ENCODE results near the gene CEP128. TPM values are rescaled to one million over a fixed set of nuclear protein-coding genes. Genes with fewer than 3 reads are reported as not detected.
"Not testable (repeated sequence)": the region's sequence is repeated elsewhere in the genome, so short reads cannot be mapped to it uniquely, and the experiment has no call there.

Gene CEP128
- total RNA-seq, 4 donors from 2014 or later: 7.4 to 30.4 (median 11.7) TPM

DNA sequence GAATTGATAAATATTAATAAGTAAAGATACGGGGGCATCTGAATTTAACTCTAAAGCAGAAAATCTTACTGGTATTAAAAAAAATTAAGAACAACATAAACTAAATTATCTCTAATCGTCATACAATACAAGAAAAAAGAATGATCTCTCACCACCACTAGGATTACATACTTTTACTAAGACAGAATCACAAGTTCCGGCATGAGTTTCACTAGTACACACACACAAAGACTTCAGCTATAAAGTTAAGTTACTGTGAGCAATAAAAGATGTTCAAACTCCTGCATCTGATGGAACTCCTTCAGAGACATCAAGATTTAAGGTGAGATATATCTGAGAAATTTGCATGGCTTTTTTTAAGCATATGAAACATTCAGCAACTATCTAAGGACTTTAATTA is 21.9 kb downstream of the CEP128 start:
- WGBS: 78% methylated on average over 3 of the region's 3 CpGs
- no peaks in the 10 kb centered on the region for H3K9me3 ChIP-seq
- TF ChIP-seq CTCF (IDR thresholded peaks at IDR 0.05) (no peak), POLR2A (IDR thresholded peaks at IDR 0.05) (no peak), POLR2AphosphoS5 (IDR thresholded peaks at IDR 0.05) (no peak), EP300 (IDR thresholded peaks at IDR 0.05) (no peak)
- no peak overlapping the region for H3K27ac ChIP-seq
- H3K27me3 ChIP-seq: no peaks in the 10 kb centered on the region
- no peak overlapping the region for H3K4me3 ChIP-seq
- peaks cover 18% of the 10 kb centered on the region for H3K36me3 ChIP-seq
- no peaks in the 10 kb centered on the region for H3K4me1 ChIP-seq
- DNase-seq (ENCODE audit: low spot score in 2 of 2): no peak

DNA sequence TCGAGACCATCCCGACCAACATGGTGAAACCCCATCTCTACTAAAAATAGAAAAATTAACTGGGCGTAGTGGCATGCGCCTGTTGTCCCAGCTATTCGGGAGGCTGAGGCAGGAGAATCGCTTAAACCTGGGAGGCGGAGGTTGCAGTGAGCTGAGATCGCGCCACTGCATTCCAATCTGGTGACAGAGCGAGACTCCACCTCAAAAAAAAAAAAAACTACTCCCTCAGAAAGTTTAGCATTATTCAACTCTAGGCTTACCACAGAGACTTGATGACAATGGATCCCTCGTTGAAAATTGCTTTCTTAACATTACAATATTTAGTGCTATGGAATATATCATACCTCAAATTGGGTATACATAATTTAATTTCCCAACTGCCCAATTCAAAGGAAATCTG is 29.5 kb downstream of the CEP128 start:
- H3K9me3 ChIP-seq; H3K4me1 ChIP-seq; H3K27ac ChIP-seq; DNase-seq (ENCODE audit: low spot score in 2 of 2); H3K27me3 ChIP-seq; H3K4me3 ChIP-seq: not testable (repeated sequence)
- 93% methylated on average over 11 of the region's 11 CpGs for WGBS
- peaks cover 30% of the 10 kb centered on the region for H3K36me3 ChIP-seq

- DNase-seq (ENCODE audit: low spot score in 2 of 2): no peak
- TF ChIP-seq POLR2A (IDR thresholded peaks at IDR 0.05) (no peak), EP300 (IDR thresholded peaks at IDR 0.05) (no peak), CTCF (IDR thresholded peaks at IDR 0.05) (no peak)
- Histone ChIP-seq H3K27ac (no peak overlapping the region), H3K4me1 (no peaks in the 10 kb centered on the region), H3K4me3 (no peak overlapping the region), H3K9me3 (no peaks in the 10 kb centered on the region), H3K27me3 (no peaks in the 10 kb centered on the region), H3K36me3 (peaks cover 4% of the 10 kb centered on the region)
- WGBS: 75% methylated on average over 4 of the region's 4 CpGs
Measured at GRCh38 chr14:80906946-80907345, 34.6 kb downstream of the CEP128 start.

DNA sequence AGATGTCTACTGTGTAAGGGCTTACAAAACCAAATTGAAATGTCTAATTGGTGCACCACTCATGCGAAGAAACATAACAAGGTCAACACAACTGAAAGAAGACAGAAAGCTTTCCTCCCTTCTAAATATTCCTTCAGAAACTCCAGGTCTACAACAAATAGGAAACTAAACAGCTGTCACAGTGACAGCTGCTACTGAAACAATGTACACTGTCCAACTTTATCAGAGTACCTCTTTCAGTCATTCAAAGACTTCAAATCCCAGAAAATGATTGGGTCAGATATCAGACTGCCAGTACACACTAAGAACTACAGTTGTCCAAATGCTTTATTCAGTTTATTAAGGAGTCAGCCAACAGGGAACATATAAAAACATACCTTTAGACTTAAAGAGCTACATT is 35.2 kb downstream of the CEP128 start:
- no peak for DNase-seq (ENCODE audit: low spot score in 2 of 2)
- H3K27me3 ChIP-seq: no peaks in the 10 kb centered on the region
- TF ChIP-seq EP300 (IDR thresholded peaks at IDR 0.05): no peak
- TF ChIP-seq POLR2A (IDR thresholded peaks at IDR 0.05): no peak
- TF ChIP-seq POLR2AphosphoS5 (IDR thresholded peaks at IDR 0.05): no peak
- no peak for TF ChIP-seq CTCF (IDR thresholded peaks at IDR 0.05)
- no peaks in the 10 kb centered on the region for H3K9me3 ChIP-seq
- H3K4me3 ChIP-seq: no peak overlapping the region
- no peaks in the 10 kb centered on the region for H3K4me1 ChIP-seq
- H3K36me3 ChIP-seq: peaks cover 4% of the 10 kb centered on the region
- WGBS: 49% methylated on average over 1 of the region's 1 CpG
- H3K27ac ChIP-seq: no peak overlapping the region

DNA sequence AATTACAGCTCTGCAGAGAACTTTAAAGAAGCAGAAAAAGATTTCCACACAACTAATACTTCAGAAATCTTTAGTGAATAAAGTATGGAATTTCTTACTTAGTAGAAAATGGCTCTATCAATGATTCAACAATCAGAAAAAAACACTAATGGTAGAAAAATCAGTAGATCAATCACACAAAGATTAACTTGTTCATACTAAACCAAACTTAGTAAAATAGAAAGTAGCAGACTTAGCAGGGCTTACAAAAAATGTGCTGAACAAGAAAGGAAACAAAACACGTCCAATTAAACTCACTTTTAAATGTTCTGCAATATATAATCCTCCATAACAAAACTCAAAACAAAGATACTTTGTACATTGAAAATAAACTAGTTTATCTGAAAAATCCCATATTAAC is 38.9 kb downstream of the CEP128 start:
- 88% methylated on average over 1 of the region's 1 CpG for WGBS
- Histone ChIP-seq H3K4me1 (no peaks in the 10 kb centered on the region), H3K36me3 (peaks cover 4% of the 10 kb centered on the region), H3K27ac (no peak overlapping the region), H3K27me3 (no peaks in the 10 kb centered on the region), H3K9me3 (no peaks in the 10 kb centered on the region), H3K4me3 (no peak overlapping the region)
- DNase-seq (ENCODE audit: low spot score in 2 of 2): no peak
- TF ChIP-seq POLR2A (IDR thresholded peaks at IDR 0.05) (no peak), POLR2AphosphoS5 (IDR thresholded peaks at IDR 0.05) (no peak), CTCF (IDR thresholded peaks at IDR 0.05) (no peak), EP300 (IDR thresholded peaks at IDR 0.05) (no peak)

DNA sequence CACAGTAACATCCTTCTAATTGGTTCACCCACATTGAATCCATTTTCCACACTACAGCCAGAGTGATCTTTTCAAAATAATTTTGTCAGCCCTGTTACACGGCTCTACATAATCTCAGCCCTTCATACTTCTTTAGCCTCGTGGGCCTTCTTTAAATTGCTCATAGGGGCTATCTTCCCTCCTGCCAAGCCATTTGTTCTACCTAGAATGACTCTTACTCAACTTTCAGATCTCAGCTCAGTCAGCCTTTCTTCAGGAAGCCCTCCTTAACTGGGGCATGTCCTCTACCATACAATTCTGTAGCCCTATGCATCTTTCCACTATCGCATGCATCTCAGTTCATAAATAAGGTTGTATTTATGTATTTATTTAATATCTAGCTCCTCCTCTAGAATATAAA is 39.7 kb downstream of the CEP128 start:
- no peak for DNase-seq (ENCODE audit: low spot score in 2 of 2)
- Histone ChIP-seq H3K4me3 (no peak overlapping the region), H3K27ac (no peak overlapping the region), H3K9me3 (no peaks in the 10 kb centered on the region), H3K36me3 (peaks cover 4% of the 10 kb centered on the region), H3K27me3 (no peaks in the 10 kb centered on the region), H3K4me1 (no peaks in the 10 kb centered on the region)
- TF ChIP-seq CTCF (IDR thresholded peaks at IDR 0.05): no peak
- no peak for TF ChIP-seq POLR2A (IDR thresholded peaks at IDR 0.05)
- TF ChIP-seq EP300 (IDR thresholded peaks at IDR 0.05): no peak
- no peak for TF ChIP-seq POLR2AphosphoS5 (IDR thresholded peaks at IDR 0.05)
- 95% methylated on average over 3 of the region's 3 CpGs for WGBS

Measured in suprapubic skin (tissue), 4 donors.